Fibroblast of skin of right quadriceps (primary cell): ENCODE data around the gene ANXA4.
"Not testable (repeated sequence)": the region's sequence is repeated elsewhere in the genome, so short reads cannot be mapped to it uniquely, and the experiment has no call there.

Experiments
- DNase-seq: peaks from one replicate; pipeline ENCODE4 v3.0.0-alpha.2; 2013

The ANXA4 gene

DNA sequence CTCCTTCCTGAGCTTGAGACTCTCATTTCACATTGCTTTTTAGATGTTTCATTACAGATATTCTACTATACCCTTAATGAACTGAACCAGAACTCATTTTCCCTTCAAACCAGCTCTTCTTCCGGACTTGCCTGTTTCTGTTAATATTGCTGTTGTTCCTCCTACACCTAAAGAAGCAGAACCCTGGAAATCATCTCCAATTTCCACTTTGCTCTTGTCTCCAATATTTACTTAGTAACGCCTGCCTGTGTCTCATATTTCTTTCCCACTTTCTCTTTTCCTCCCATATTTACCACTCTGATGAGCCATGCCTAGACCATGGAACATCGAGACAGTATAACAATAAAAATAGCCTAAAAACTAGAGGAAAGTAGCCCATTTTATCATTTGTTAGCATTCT, 69.7 kb downstream of the ANXA4 start:
- DNase-seq, result no peak

DNA sequence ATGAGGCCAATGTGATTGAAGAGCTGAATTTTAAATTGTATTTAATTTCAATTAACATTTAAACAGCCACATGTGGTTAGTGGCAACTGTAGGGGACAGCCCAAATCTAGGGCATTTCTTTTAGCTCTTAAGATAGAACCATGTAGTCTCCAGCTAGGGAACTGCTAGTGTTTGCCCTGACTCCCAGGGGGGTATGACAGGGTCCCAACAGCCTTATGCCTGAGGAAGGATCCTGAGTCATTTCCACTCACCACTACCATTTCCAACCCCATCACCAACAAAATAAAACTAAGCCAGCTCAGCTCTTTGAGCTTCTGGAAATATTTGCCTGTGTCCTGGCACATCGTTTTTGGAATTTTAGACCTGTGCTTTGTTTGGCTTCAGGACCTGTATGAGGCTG, 73.8 kb downstream of the ANXA4 start:
- no peak for DNase-seq

DNA sequence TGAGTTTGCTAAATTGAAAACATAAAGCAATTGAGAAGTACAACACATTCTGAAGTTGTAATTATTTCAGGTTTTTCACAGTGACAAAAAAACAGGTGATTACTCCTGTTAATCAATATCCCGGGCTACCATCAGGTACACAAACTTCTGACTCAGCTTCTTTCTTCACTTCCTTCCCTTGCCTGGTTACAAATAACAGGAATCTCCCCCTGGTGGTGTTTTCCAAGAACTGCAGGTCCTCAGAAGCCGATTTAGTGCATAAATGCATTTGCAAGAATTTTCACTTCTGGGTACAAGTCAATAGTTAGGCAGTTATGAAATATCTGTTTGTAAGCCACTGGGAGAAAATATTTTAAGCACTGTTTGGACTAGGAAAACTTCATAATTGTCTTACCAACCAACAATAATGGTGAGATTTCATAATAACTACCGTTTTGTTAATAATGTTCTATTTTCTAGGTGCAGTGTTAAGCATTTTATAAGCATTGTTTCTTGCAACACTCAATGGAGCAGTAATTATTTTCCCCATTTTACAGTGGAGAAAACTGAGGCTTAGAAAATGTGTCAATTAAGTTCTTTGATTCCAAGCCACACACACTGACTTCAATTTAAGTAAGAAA, 75.1 kb downstream of the ANXA4 start:
- peak; percentile 84 for DNase-seq

DNA sequence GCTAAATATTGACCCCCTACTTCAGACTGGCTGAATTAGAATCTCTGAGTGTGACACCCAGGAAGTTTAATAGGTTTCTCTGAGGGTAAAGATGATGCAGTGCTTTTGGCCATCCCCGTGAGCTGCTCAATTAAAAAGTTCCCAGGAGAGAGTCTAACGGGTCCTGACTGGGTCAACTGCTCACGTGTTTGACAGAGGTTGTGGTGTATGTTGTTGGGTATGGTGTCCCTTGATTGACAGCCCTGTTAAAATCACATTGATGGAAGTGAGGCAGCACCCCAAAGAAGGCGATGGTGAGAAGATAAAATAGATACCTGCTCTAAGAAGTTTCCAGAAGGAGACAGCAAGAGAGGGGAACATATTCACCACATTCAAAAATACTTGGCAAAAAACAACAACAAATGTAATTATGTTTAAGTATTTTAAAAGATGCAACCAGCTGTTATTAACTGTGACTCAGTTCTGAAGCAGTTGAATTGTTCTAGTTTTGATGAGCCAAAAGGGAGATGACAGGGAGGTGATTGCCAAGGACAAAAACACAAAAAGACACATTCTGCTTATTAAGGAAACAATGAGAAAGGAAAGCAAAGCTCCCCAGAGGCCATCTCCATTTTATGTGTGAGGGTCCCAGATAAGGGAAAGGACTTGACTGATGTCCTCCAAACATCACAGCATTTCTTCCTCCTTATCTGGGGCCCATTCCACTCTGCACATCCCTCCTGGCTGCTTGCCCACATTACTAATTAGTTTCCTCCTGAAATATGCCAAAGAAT, 76.0 kb downstream of the ANXA4 start:
- no peak for DNase-seq

GRCh38 chr2:69827796-69828540, 86.0 kb downstream of the ANXA4 start:
- DNase-seq, result peak; percentile 46

- DNase-seq, result no peak
Measured at GRCh38 chr2:69828938-69829255, 87.0 kb downstream of the ANXA4 start.

DNA sequence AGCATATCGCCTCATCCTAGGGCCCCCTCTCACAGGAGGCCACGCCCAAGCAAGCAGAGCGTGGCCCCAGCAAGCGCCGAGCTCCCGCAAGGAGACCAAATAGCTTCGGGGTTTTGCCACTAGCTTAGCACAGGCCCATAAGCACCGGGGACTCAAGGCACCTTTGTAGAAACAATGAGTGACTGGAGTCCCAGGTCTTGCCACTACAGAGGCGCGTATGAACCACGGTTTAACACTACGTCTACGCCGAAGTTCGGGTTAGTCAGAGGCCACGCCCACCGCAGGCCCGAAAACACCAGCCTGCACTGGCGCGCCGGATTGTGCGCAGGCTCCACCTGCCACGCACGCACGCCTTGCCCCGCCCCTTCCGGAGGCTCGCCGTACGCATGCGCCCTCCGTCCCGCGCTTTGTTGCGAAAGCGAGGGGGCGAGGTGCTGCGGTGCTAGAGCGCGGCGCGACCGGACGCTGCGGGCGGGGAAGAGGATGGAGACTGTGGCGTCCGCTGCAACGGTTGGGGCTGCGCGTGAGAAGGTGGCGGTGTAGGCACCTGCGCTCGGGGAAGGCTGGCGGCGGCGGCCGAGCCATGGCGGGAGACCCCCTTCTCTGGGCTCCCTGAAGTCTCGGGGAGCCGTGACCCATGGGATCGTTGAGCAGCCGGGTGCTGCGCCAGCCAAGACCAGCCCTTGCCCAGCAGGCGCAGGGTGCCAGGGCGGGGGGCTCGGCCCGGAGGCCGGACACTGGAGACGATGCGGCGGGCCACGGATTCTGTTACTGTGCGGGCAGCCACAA, 87.5 kb downstream of the ANXA4 start, which contains the start of gene GMCL1:
Gene GMCL1 (plus strand): TSS at position 405 of the 789 bp plus-strand sequence. CDS start 233 bp downstream, at position 638.
- peak; percentile 96 for DNase-seq

- no peak for DNase-seq
Measured at GRCh38 chr2:69830045-69830905, 88.3 kb downstream of the ANXA4 start.

- DNase-seq, result not testable (repeated sequence)
Measured at GRCh38 chr2:69830906-69831241, 88.9 kb downstream of the ANXA4 start.

- peak; percentile 35 for DNase-seq
Measured at GRCh38 chr2:69831354-69831905, 89.5 kb downstream of the ANXA4 start.

DNA sequence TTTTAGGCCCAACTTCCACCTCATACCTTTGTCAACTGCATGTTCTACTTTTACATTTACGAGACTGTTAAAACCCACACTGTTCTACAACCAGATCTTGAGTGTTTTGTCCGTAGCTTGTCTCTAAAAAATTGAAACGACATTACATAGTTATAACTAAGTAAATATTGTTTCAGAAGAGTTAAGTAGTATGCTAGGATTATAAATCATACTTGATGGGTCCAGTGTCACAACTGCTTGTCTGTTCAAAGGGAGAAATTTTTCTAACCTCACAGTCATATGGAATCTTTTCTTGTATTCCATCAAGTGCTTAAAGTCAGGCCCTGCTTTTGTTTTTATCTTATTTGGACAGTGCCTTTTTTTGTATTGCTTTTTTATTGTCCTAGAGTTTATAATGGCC, 91.8 kb downstream of the ANXA4 start:
- DNase-seq, result no peak

GRCh38 chr2:69835666-69836065, 93.7 kb downstream of the ANXA4 start:
- no peak for DNase-seq

GRCh38 chr2:69836316-69836715, 94.4 kb downstream of the ANXA4 start:
- no peak for DNase-seq

DNA sequence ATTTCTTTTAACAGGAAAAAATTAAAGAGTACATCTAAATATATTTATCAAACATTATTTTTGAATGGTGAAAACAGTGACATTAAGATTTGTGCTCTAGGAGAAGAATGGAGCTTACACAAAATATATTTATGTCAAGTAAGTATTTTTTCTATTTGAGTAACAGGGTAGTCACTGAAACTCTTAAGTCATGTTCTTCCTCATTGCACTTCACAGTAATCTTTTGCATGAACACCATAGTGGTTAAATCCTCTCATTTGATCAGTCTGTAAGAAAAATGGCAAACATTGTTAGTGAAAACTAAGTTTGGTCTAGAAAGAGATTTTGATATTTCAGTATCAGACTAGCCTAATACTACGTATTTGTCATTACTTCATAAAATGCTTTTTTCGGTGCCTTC, 95.6 kb downstream of the ANXA4 start:
- DNase-seq, result no peak

DNA sequence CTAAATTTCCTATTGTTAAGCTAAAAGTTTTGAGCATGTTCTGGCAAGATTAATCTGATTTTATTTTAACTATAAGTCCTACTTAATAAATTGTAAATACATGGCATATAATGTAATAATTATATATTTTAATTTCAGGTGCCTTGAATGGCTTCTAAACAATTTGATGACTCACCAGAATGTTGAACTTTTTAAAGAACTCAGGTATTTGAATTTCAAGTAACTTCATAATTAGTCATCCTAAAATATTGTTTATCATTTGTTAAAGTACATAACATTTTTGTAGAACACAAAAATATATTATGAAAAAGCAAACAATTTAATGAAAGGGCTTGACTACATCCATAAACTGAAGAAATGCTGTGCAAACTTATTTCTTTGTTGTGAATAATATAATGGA, 102.1 kb downstream of the ANXA4 start:
- DNase-seq, result no peak

DNA sequence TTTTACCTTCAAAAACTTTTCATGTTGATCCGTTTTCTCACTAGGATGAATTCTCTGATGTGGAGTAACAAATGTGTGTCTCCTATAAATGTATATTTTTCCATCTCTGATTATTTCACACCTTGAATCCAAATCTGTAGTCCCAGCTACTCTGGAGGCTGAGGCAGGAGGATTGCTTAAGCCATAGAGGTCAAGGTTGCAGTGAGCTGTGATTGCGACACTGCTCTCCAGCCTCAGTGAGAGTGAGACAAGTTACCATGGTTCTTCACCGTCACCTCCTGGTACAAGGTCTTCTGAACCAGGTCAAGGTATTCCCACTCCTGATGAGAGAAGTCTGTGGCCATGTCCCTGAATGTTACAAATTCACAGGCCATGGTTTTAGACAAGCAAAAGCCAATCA, 102.6 kb downstream of the ANXA4 start:
- DNase-seq, result no peak

DNA sequence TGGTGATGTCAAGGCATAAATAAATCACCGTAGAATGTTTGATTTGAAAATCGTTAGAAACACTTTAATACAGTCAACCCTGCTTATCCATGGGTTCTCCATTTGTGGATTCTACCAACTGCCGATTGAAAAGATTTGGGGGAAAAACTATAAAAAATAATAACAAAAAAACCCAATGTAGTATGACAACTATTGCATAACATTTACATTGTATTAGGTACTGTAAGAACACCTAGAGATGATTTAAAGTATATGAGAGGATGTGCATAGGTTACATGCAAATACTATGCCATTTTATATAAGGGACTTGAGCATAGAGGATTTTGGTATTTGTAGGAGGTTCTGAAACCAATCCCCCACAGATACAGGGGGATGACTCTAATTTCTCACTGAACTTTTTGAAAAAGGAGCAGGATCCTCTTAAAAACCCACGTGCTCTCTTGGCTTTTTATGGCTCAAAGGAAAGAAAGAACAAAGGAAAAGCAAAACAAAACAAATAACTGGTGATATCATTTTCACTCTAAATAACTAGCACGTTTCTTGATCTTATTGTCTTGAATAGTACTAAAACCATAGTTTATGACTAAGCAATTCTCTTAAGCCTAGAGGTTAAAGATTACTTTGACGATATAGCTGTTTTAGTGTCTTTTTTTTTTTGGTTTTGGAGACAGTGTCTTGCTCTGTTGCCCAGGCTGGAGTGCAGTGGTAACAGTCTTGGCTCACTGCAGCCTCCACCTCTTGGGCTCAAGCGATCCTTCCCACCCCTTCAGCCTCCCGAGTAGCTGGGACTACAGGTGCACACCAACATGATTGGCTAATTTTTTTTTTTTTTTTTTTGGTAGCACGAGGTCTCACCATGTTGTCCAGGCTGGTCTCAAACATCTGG, 104.5 kb downstream of the ANXA4 start:
- DNase-seq, result no peak

GRCh38 chr2:69847068-69847828, 105.3 kb downstream of the ANXA4 start:
- DNase-seq, result no peak

GRCh38 chr2:69848186-69848790, 106.4 kb downstream of the ANXA4 start:
- no peak for DNase-seq

- no peak for DNase-seq
Measured at GRCh38 chr2:69858261-69858660, 116.3 kb downstream of the ANXA4 start.
